Coronary artery (tissue), 2 donors: Measurements from ENCODE around the gene SART1.
"Not testable (repeated sequence)": the region's sequence is repeated elsewhere in the genome, so short reads cannot be mapped to it uniquely, and the experiment has no call there.

ENCODE experiments used
- DNase-seq: peaks from one replicate; pipeline ENCODE4 v3.0.0-alpha.2; 2017; ENCODE audit warnings: low spot score
- H3K27ac ChIP-seq, 2 donors: fragments of 200-600 bp; sonication (generic); one replicate each; pipeline ENCODE4 v1.5.1; 2016 to 2019
- H3K4me3 ChIP-seq: fragments of 200-600 bp; sonication (generic); 2 replicates; pipeline ENCODE4 v1.5.1; 2016; ENCODE audit warnings: mild to moderate bottlenecking, moderate library complexity
- TF ChIP-seq, protein P1 (sequence below): fragments of 200-600 bp; sonication (generic); IDR thresholded peaks from one replicate; pipeline ENCODE4 v1.5.1; 2019; ENCODE audit warnings: antibody characterized with exemption

Gene SART1

GRCh38 chr11:66020618-66021357 is 59.3 kb downstream of the SART1 start:
- no peak overlapping the region for H3K4me3 ChIP-seq
- no peak for DNase-seq
- H3K27ac ChIP-seq, result peak overlapping the region in 1 of 2 donors; percentile 35
- TF ChIP-seq, protein P1, sequence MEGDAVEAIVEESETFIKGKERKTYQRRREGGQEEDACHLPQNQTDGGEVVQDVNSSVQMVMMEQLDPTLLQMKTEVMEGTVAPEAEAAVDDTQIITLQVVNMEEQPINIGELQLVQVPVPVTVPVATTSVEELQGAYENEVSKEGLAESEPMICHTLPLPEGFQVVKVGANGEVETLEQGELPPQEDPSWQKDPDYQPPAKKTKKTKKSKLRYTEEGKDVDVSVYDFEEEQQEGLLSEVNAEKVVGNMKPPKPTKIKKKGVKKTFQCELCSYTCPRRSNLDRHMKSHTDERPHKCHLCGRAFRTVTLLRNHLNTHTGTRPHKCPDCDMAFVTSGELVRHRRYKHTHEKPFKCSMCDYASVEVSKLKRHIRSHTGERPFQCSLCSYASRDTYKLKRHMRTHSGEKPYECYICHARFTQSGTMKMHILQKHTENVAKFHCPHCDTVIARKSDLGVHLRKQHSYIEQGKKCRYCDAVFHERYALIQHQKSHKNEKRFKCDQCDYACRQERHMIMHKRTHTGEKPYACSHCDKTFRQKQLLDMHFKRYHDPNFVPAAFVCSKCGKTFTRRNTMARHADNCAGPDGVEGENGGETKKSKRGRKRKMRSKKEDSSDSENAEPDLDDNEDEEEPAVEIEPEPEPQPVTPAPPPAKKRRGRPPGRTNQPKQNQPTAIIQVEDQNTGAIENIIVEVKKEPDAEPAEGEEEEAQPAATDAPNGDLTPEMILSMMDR, result no peak

GRCh38 chr11:66022401-66023185 is 61.1 kb downstream of the SART1 start:
- DNase-seq, result no peak
- H3K27ac ChIP-seq, result no peak overlapping the region
- TF ChIP-seq, protein P1, result peak; percentile 93
- H3K4me3 ChIP-seq, result peak overlapping the region; percentile 62

DNA sequence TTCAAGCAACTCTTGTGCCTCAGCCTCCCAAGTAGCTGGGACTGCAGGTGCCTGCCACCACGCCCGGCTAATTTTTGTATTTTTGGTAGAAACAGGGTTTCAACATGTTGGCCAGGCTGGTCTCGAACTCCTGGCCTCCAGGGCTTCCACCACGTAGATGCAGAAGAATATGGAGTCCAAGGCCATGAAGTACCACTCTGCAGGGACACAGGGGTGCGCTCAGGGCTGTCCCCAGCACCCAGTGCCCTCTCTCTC is 61.6 kb downstream of the SART1 start:
- DNase-seq, H3K27ac ChIP-seq, H3K4me3 ChIP-seq: not testable (repeated sequence)

DNA sequence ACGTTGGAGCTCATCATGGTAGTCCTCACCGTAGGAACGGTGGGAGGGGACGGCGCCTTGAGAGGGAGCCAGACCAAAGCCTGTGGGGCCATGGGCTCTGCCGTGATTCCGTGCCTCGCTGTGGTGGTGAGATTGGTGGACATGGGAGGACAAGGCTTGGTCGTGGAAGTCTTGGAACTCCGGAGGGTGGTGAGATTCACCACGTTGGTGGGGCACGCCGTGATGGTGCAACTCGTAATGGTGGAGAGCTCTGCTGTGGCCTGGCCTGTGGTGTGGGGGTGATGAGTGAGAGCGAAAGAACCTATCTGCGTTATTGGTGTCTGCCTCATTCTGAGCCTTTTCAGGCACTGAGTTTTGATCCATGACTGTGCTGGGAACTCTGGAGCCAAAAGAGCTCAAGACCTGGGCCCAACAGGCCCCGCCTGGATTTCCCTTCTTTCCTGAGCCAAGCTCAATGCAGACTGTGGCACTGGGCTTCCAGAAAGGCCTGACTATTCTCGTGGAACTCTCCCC is 64.5 kb downstream of the SART1 start, which contains the start of gene CATSPER1:
CATSPER1 (minus strand) TSS at position 463 of the 513 bp plus-strand sequence; CDS start at position 363, 100 bp downstream.
- TF ChIP-seq, protein P1, result no peak
- no peak for DNase-seq
- Histone ChIP-seq H3K27ac (no peak within 1 kb of the TSS), H3K4me3 (no peak within 1 kb of the TSS)
